Measurements from ENCODE around the gene MRPL48.
"Not testable (repeated sequence)": the region's sequence is repeated elsewhere in the genome, so short reads cannot be mapped to it uniquely, and the experiment has no call there.

The MRPL48 gene

DNA sequence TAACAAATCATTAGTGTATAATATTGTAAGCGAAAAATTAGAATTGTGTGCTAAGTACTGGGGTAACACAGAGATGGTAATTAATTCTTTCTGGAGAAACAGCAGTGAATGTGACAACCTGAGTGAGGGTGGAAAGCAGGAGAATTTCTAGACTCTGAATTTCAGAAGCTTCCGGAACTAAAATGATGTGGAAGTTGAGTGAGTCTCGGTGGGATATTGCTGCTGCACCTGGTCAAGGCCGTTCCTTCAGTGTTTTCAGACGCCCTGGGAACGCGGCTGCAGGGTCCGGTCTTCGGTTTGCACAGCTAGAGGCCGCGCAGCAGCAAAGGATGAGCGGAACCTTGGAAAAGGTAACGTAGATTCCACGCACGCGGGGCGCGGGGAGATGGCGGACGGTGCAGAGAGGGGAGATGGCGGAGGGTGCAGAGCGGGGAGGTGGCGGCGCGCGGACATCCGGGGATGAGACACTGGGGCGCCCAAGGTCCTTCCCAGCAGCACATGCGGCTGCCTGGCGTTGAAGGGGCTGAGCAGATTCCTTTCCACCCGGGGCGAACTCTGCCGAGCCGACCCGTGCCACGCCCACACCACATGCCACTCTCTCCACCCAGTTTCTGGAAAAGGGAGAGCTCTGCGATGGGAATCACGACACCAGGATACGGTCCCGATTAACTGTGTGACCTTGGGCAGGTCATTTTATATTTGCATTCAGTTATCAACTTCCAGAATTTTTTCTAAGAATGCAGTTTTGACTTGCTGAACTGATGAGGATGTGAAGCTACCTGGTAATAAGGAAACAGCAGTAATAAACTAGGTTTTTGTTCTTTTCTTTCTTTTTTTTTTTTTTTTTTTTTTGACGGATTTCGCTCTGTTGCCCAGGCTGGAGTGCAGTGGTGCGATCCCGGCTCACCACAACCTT lies at the start of gene MRPL48:
Gene MRPL48 (plus strand): TSS at position 232 of the 916 bp plus-strand sequence. CDS start 98 bp downstream, at position 330.
- no CpG with 5 or more reads among the region's 44 CpGs for WGBS (ENCODE audit: insufficient coverage, insufficient read length)
- Histone ChIP-seq H3K27ac (ENCODE audit: low read length) (no peak within 1 kb of the TSS), H3K4me3 (ENCODE audit: low read length) (peak within 1 kb of the TSS; percentile 98), H3K27me3 (ENCODE audit: control insufficient read depth, insufficient read depth, low read length) (no peaks in the 10 kb centered on the region), H3K9me3 (ENCODE audit: control insufficient read depth, insufficient read depth, low read length) (no peaks in the 10 kb centered on the region), H3K4me1 (ENCODE audit: control insufficient read depth, insufficient read depth, low read length) (no peaks in the 10 kb centered on the region), H3K36me3 (ENCODE audit: control insufficient read depth, insufficient read depth, low read length) (no peaks in the 10 kb centered on the region)
- DNase-seq (ENCODE audit: low read depth, low spot score): peak; percentile 48

DNA sequence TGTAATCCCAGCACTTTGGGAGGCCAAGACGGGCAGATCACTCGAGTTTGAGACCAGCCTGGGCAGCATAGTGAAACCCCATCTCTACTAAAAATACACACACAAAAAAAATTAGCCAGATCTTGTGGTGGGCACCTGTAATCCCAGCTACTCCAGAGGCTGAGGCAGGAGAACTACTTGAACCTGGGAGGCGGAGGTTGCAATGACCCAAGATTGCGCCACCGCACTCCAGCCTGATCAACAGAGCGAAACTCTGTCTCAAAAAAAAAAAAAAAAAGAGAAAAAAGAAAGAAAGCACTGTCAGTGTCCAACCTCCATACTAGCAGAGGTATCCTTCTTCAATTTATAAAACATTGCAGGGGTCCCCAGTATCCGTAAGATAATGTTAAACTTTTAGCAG lies 44.6 kb upstream of the MRPL48 start:
- H3K9me3 ChIP-seq (ENCODE audit: control insufficient read depth, insufficient read depth, low read length): no peaks in the 10 kb centered on the region
- no CpG with 5 or more reads among the region's 7 CpGs for WGBS (ENCODE audit: insufficient coverage, insufficient read length)
- H3K27ac ChIP-seq (ENCODE audit: low read length): no peak overlapping the region
- DNase-seq (ENCODE audit: low read depth, low spot score): no peak
- no peaks in the 10 kb centered on the region for H3K4me1 ChIP-seq (ENCODE audit: control insufficient read depth, insufficient read depth, low read length)
- no peak overlapping the region for H3K4me3 ChIP-seq (ENCODE audit: low read length)
- H3K36me3 ChIP-seq (ENCODE audit: control insufficient read depth, insufficient read depth, low read length): no peaks in the 10 kb centered on the region
- H3K27me3 ChIP-seq (ENCODE audit: control insufficient read depth, insufficient read depth, low read length): no peaks in the 10 kb centered on the region

DNA sequence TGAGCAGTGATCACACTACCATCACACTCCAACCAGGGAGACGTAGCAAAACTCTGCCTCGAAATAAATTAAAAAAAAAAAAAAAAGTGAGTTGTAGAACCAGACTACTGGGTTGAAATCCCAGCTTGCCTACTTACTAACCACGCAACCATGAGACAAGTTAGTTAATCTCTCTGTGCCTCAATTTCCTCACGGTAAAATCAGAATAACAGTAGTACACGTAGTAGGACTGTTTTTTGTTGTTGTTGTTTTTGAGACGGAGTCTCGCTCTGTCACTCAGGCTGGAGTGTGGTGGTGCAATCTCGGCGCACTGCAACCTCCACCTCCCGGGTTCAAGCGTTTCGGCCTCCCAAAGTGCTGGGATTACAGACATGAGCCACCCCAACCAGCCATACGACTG lies 41.0 kb upstream of the MRPL48 start:
- Histone ChIP-seq H3K36me3 (ENCODE audit: control insufficient read depth, insufficient read depth, low read length) (no peaks in the 10 kb centered on the region), H3K9me3 (ENCODE audit: control insufficient read depth, insufficient read depth, low read length) (no peaks in the 10 kb centered on the region), H3K4me3 (ENCODE audit: low read length) (no peak overlapping the region), H3K27ac (ENCODE audit: low read length) (no peak overlapping the region), H3K4me1 (ENCODE audit: control insufficient read depth, insufficient read depth, low read length) (no peaks in the 10 kb centered on the region), H3K27me3 (ENCODE audit: control insufficient read depth, insufficient read depth, low read length) (no peaks in the 10 kb centered on the region)
- no peak for DNase-seq (ENCODE audit: low read depth, low spot score)
- no CpG with 5 or more reads among the region's 13 CpGs for WGBS (ENCODE audit: insufficient coverage, insufficient read length)

DNA sequence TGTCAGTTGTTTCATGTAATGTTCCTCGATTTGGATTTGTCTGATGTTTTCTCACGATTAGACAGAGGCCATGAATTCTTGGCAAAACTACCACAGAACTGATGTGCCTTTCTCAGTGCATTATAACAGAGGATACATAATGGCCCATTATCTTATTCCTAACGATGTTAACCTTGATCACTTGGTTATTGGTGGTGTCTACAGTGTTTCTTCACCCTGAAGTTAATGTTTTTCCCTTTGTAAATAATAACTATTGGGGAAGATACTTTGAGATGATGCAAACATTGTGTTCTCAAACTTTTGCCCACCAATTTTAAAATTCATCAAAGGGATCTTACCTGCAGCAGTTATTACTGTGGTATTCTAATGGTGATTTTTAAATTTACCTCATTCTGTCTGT lies 39.9 kb upstream of the MRPL48 start:
- no CpG with 5 or more reads among the region's 3 CpGs for WGBS (ENCODE audit: insufficient coverage, insufficient read length)
- Histone ChIP-seq H3K9me3 (ENCODE audit: control insufficient read depth, insufficient read depth, low read length) (no peaks in the 10 kb centered on the region), H3K36me3 (ENCODE audit: control insufficient read depth, insufficient read depth, low read length) (no peaks in the 10 kb centered on the region), H3K4me1 (ENCODE audit: control insufficient read depth, insufficient read depth, low read length) (no peaks in the 10 kb centered on the region), H3K27me3 (ENCODE audit: control insufficient read depth, insufficient read depth, low read length) (no peaks in the 10 kb centered on the region), H3K27ac (ENCODE audit: low read length) (no peak overlapping the region), H3K4me3 (ENCODE audit: low read length) (no peak overlapping the region)
- DNase-seq (ENCODE audit: low read depth, low spot score): no peak

DNA sequence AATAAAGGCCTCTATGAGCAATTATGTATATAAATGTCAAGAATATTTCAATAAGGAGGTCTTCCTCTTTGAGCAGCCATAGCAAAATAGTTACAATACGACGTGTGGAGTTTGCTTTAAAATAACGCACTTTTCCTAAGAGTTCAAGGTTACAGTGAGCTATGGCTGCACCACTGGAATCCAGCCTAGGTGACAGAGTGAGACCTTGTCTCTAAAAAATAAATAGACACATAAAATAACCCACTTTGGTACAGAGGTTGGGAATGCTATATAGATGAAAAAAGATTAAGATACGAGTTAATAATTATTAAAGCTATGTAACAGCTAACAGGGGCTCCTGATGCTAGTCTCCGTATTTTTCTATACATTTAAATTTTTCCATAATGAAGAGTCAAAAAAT lies 39.4 kb upstream of the MRPL48 start:
- Histone ChIP-seq H3K4me1 (ENCODE audit: control insufficient read depth, insufficient read depth, low read length) (no peaks in the 10 kb centered on the region), H3K27ac (ENCODE audit: low read length) (no peak overlapping the region), H3K9me3 (ENCODE audit: control insufficient read depth, insufficient read depth, low read length) (no peaks in the 10 kb centered on the region), H3K27me3 (ENCODE audit: control insufficient read depth, insufficient read depth, low read length) (no peaks in the 10 kb centered on the region), H3K36me3 (ENCODE audit: control insufficient read depth, insufficient read depth, low read length) (no peaks in the 10 kb centered on the region), H3K4me3 (ENCODE audit: low read length) (no peak overlapping the region)
- DNase-seq (ENCODE audit: low read depth, low spot score): no peak
- WGBS (ENCODE audit: insufficient coverage, insufficient read length): no CpG with 5 or more reads among the region's 5 CpGs

DNA sequence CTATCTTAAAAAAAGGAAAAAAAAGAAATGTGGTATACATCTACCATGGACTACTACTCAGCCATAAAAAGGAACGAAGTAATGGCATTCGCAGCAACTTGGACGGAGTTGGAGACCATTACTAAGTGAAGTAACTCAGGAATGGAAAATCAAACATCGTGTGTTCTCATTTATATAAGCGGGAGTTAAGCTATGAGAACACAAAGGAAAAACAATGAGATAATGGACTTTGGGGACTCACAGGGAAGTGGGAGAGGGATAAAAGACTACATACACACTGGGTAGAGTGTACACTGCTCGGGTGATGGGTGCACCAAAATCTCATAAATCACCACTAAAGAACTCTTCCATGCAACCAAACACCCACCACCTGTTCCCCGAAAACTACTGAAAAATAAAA lies 38.6 kb upstream of the MRPL48 start:
- no peaks in the 10 kb centered on the region for H3K27me3 ChIP-seq (ENCODE audit: control insufficient read depth, insufficient read depth, low read length)

DNA sequence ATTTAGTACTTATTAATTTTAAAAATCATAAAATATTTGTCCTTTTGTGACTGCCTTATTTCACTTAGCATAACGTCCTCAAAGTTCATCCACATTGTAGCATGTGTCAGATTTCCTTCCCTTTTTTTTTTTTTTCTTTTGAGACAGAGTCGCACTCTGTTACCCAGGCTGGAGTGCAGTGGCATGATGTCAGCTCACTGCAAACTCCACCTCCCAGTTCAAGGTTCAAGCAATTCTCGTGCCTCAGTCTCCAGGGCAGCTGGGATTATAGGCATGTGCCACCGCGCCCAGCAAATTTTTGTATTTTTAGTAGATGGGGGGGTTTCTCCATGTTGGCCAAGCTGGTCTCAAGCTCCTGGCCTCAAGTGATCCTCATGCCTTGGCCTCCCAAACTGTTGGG lies 37.4 kb upstream of the MRPL48 start:
- WGBS (ENCODE audit: insufficient coverage, insufficient read length): no CpG with 5 or more reads among the region's 5 CpGs

More for the DNA sequence above, 38.6 kb upstream of the MRPL48 start:
- WGBS (ENCODE audit: insufficient coverage, insufficient read length): 100% methylated on average over 1 of the region's 7 CpGs
- Histone ChIP-seq H3K27ac (ENCODE audit: low read length) (no peak overlapping the region), H3K4me1 (ENCODE audit: control insufficient read depth, insufficient read depth, low read length) (no peaks in the 10 kb centered on the region), H3K9me3 (ENCODE audit: control insufficient read depth, insufficient read depth, low read length) (no peaks in the 10 kb centered on the region), H3K36me3 (ENCODE audit: control insufficient read depth, insufficient read depth, low read length) (no peaks in the 10 kb centered on the region), H3K4me3 (ENCODE audit: low read length) (no peak overlapping the region)
- DNase-seq (ENCODE audit: low read depth, low spot score): no peak

DNA sequence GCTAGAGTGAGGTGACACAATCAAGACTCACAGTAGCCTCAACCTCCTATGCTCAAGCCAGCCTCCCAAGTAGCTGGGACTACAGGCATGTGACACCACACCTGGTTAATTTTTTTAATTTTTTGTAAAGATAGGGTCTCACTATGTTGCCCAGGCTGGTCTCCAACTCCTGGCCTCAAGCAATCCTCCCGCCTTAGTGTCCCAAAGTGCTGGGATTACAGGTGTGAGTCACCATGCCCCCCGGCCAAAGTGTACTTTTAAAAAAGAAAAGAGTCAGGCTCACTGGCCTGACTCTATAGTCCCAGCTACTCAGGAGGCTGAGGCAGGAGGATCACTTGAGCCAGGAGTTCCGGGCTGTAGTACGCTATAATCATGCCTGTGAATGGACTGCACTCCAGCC lies 36.8 kb upstream of the MRPL48 start:
- H3K27me3 ChIP-seq (ENCODE audit: control insufficient read depth, insufficient read depth, low read length); H3K36me3 ChIP-seq (ENCODE audit: control insufficient read depth, insufficient read depth, low read length); H3K4me1 ChIP-seq (ENCODE audit: control insufficient read depth, insufficient read depth, low read length); H3K9me3 ChIP-seq (ENCODE audit: control insufficient read depth, insufficient read depth, low read length); DNase-seq (ENCODE audit: low read depth, low spot score); H3K4me3 ChIP-seq (ENCODE audit: low read length); H3K27ac ChIP-seq (ENCODE audit: low read length): not testable (repeated sequence)
- no CpG with 5 or more reads among the region's 4 CpGs for WGBS (ENCODE audit: insufficient coverage, insufficient read length)

More for the DNA sequence above, 37.4 kb upstream of the MRPL48 start:
- no peaks in the 10 kb centered on the region for H3K27me3 ChIP-seq (ENCODE audit: control insufficient read depth, insufficient read depth, low read length)
- no peaks in the 10 kb centered on the region for H3K9me3 ChIP-seq (ENCODE audit: control insufficient read depth, insufficient read depth, low read length)
- no peak for DNase-seq (ENCODE audit: low read depth, low spot score)
- H3K27ac ChIP-seq (ENCODE audit: low read length): no peak overlapping the region
- no peaks in the 10 kb centered on the region for H3K4me1 ChIP-seq (ENCODE audit: control insufficient read depth, insufficient read depth, low read length)
- H3K4me3 ChIP-seq (ENCODE audit: low read length): no peak overlapping the region
- H3K36me3 ChIP-seq (ENCODE audit: control insufficient read depth, insufficient read depth, low read length): no peaks in the 10 kb centered on the region

DNA sequence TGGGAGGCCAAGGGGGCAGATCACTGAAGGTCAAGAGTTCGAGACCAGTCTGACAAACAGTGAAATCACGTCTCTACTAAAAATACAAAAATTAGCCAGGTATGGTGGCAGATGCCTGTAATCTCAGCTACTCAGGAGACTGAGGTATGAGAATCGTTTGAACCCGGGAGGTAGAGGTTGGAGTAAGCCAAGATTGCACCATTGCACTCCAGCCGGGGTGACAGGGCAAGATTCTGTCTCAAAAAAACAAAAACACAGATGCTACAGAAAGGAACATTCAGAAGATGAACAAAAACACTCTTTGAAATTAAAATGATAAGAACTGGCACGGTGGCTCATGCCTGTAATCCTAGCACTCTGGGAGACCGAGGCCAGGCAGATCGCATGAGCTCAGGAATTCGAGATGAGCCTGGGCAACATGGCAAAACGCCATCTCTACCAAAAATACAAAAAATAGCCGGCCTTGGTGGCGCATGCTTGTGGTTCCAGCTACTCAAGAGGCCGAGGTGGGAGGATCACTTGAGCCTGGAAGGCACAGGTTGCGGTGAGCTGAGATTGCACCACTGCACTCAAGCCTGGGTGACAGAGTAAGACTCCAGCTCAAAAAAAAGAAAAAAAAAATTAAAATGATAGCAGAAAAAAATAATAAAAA lies 35.3 kb upstream of the MRPL48 start:
- Histone ChIP-seq H3K27me3 (ENCODE audit: control insufficient read depth, insufficient read depth, low read length) (no peaks in the 10 kb centered on the region), H3K4me3 (ENCODE audit: low read length) (no peak overlapping the region), H3K27ac (ENCODE audit: low read length) (no peak overlapping the region), H3K4me1 (ENCODE audit: control insufficient read depth, insufficient read depth, low read length) (no peaks in the 10 kb centered on the region), H3K36me3 (ENCODE audit: control insufficient read depth, insufficient read depth, low read length) (no peaks in the 10 kb centered on the region), H3K9me3 (ENCODE audit: control insufficient read depth, insufficient read depth, low read length) (no peaks in the 10 kb centered on the region)
- no peak for DNase-seq (ENCODE audit: low read depth, low spot score)
- no CpG with 5 or more reads among the region's 14 CpGs for WGBS (ENCODE audit: insufficient coverage, insufficient read length)

DNA sequence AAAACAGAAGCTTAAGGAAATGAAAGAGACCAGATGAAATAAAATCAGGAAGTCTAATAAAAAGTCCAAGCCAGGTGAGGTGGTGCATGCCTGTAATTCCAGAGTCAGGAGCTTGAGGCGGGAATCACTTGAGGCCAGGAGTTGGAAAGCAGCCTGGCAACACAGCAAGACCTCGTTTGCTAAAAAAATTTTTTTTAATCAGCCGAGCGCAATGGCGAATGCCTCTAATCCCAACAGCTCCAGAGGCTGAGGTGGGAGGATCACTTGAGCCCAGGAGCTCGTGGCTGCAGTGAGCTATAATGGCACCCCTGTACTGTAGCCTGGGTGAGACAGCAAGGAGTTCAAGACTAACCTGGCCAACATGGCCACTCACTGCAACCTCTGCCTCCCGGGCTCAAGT lies 34.8 kb upstream of the MRPL48 start:
- Histone ChIP-seq H3K4me3 (ENCODE audit: low read length) (no peak overlapping the region), H3K9me3 (ENCODE audit: control insufficient read depth, insufficient read depth, low read length) (no peaks in the 10 kb centered on the region)

More for the DNA sequence above, 34.8 kb upstream of the MRPL48 start:
- Histone ChIP-seq H3K27me3 (ENCODE audit: control insufficient read depth, insufficient read depth, low read length) (no peaks in the 10 kb centered on the region), H3K27ac (ENCODE audit: low read length) (no peak overlapping the region), H3K4me1 (ENCODE audit: control insufficient read depth, insufficient read depth, low read length) (no peaks in the 10 kb centered on the region), H3K36me3 (ENCODE audit: control insufficient read depth, insufficient read depth, low read length) (no peaks in the 10 kb centered on the region)
- no CpG with 5 or more reads among the region's 7 CpGs for WGBS (ENCODE audit: insufficient coverage, insufficient read length)
- no peak for DNase-seq (ENCODE audit: low read depth, low spot score)

All from iPS DF 6.9 (cell line).